IMR-90 (cell line): ENCODE data around the gene GTF2F1. TPM values are rescaled to one million over a fixed set of nuclear protein-coding genes. Genes with fewer than 3 reads are reported as not detected.

Experiments
- ATAC-seq: fragments of 200-7000 bp; cut with Tn5 transposase; 2 replicates; pipeline ENCODE4 v1.9.1; 2020; ENCODE audit warnings: low read depth, mild to moderate bottlenecking, moderate library complexity
- BruUV-seq: library from RNA; stranded (reverse); fragments of 400-500 nt; replicated peaks from 2 replicates; lab custom pipeline; 2021; lab: Mats Ljungman, UMichigan
- CTCF ChIA-PET: fragments of 300-600 bp; formaldehyde crosslinking; extraction: SDS; loops from one replicate; lab custom pipeline; 2021; ENCODE audit warnings: antibody characterized with exemption; lab: Yijun Ruan, JAX
- POLR2A ChIA-PET: fragments of 300-600 bp; sonication (Branson Sonifier 250); formaldehyde crosslinking; loops from one replicate; lab custom pipeline; 2022; ENCODE audit warnings: antibody characterized with exemption; ENCODE audit not compliant: unreplicated experiment; lab: Charles Lee
- DNase-seq: peaks from one replicate; pipeline ENCODE4 v3.0.0; 2013
- H2AFZ ChIP-seq: replicated peaks from 2 replicates; pipeline ENCODE3; 2013; ENCODE audit warnings: low read length, mild to moderate bottlenecking; ENCODE audit not compliant: poor library complexity
- H2AK5ac ChIP-seq: 2 replicates; pipeline ENCODE4 v1.6.1; 2013; ENCODE audit warnings: low read depth, low read length, inconsistent platforms
- H2AK9ac ChIP-seq: replicated peaks from 2 replicates; pipeline ENCODE3; 2013; ENCODE audit warnings: mild to moderate bottlenecking, low read depth, low read length, moderate library complexity; ENCODE audit not compliant: poor library complexity
- H2BK120ac ChIP-seq: 2 replicates; pipeline ENCODE4 v1.6.1; 2013; ENCODE audit warnings: low read depth, low read length, inconsistent platforms
- H2BK15ac ChIP-seq: 3 replicates; pipeline ENCODE4 v1.6.1; 2013; ENCODE audit warnings: low read depth, low read length, inconsistent platforms
- H2BK20ac ChIP-seq: 2 replicates; pipeline ENCODE4 v1.6.1; 2013; ENCODE audit warnings: low read depth, mild to moderate bottlenecking, inconsistent platforms, low read length, moderate library complexity
- H2BK5ac ChIP-seq: 2 replicates; pipeline ENCODE4 v1.6.1; 2013; ENCODE audit warnings: mild to moderate bottlenecking, low read depth, low read length, inconsistent platforms; ENCODE audit not compliant: poor library complexity, severe bottlenecking
- H3K14ac ChIP-seq: replicated peaks from 2 replicates; pipeline ENCODE4 v1.6.1; 2013; ENCODE audit warnings: low read depth, low read length, inconsistent platforms
- H3K18ac ChIP-seq: 2 replicates; pipeline ENCODE4 v1.6.1; 2013; ENCODE audit warnings: low read depth, low read length, control low read depth
- H3K23ac ChIP-seq: 2 replicates; pipeline ENCODE4 v1.6.1; 2013; ENCODE audit warnings: low read depth, low read length, inconsistent platforms
- H3K27ac ChIP-seq: 2 replicates; pipeline ENCODE4 v1.5.1; 2013; ENCODE audit warnings: mild to moderate bottlenecking, control low read depth, low read length; ENCODE audit not compliant: insufficient read depth
- H3K27me3 ChIP-seq: 2 replicates; pipeline ENCODE4 v1.6.1; 2013; ENCODE audit warnings: low read length; ENCODE audit not compliant: control insufficient read depth, insufficient read depth
- H3K36me3 ChIP-seq: 2 replicates; pipeline ENCODE4 v1.6.1; 2013; ENCODE audit warnings: low read length, mixed read lengths; ENCODE audit not compliant: control insufficient read depth, insufficient read depth
- H3K4ac ChIP-seq: 2 replicates; pipeline ENCODE4 v1.6.1; 2013; ENCODE audit warnings: low read depth, low read length, inconsistent platforms
- H3K4me1 ChIP-seq: 2 replicates; pipeline ENCODE4 v1.6.1; 2013; ENCODE audit warnings: low read length, mixed read lengths; ENCODE audit not compliant: control insufficient read depth, insufficient read depth
- H3K4me2 ChIP-seq: 2 replicates; pipeline ENCODE4 v1.6.1; 2013; ENCODE audit warnings: low read depth, mild to moderate bottlenecking, control low read depth, low read length, moderate library complexity
- H3K4me3 ChIP-seq: 2 replicates; pipeline ENCODE4 v1.5.1; 2013; ENCODE audit warnings: low read depth, mild to moderate bottlenecking, control low read depth, low read length, moderate library complexity; ENCODE audit not compliant: insufficient read depth
- H3K56ac ChIP-seq: 2 replicates; pipeline ENCODE4 v1.6.1; 2013; ENCODE audit warnings: low read length, inconsistent platforms; ENCODE audit not compliant: insufficient read depth; ENCODE audit errors: extremely low read depth
- H3K79me1 ChIP-seq, 2 experiments: 2 replicates each; pipeline ENCODE4 v1.6.1; 2013; ENCODE audit warnings: low read length in 2 of 2, inconsistent platforms in 1 of 2, low read depth in 1 of 2
- H3K9ac ChIP-seq: 2 replicates; pipeline ENCODE4 v1.6.1; 2013; ENCODE audit warnings: low read depth, low read length, control low read depth
- H3K9me1 ChIP-seq: 2 replicates; pipeline ENCODE4 v1.6.1; 2013; ENCODE audit warnings: low read length, inconsistent platforms; ENCODE audit not compliant: insufficient read depth
- H3K9me3 ChIP-seq: 2 replicates; pipeline ENCODE4 v1.6.1; 2013; ENCODE audit warnings: low read length; ENCODE audit not compliant: control insufficient read depth, insufficient read depth
- H4K20me1 ChIP-seq: 2 replicates; pipeline ENCODE4 v1.6.1; 2013; ENCODE audit warnings: low read length, inconsistent platforms; ENCODE audit not compliant: insufficient read depth
- H4K5ac ChIP-seq: 2 replicates; pipeline ENCODE4 v1.6.1; 2013; ENCODE audit warnings: mild to moderate bottlenecking, low read depth, low read length, control low read depth
- H4K8ac ChIP-seq, 2 experiments: 2 replicates each; pipeline ENCODE4 v1.6.1; 2013; ENCODE audit warnings: low read depth in 2 of 2, low read length in 2 of 2, control low read depth in 1 of 2, inconsistent platforms in 1 of 2
- H4K91ac ChIP-seq: 2 replicates; pipeline ENCODE4 v1.6.1; 2013; ENCODE audit warnings: low read depth, low read length, inconsistent platforms; ENCODE audit not compliant: insufficient read depth
- NFE2L2 ChIP-seq: fragments of 150-350 bp; IDR thresholded peaks from 2 replicates; pipeline ENCODE4 v1.6.1; 2016; ENCODE audit warnings: low read depth, mild to moderate bottlenecking, low read length
- WGBS, 2 experiments: methylation state at CpG; one replicate each; pipeline versions ENCODE4 v1.1.5 to v1.1.7; 2013; ENCODE audit warnings: missing lambda C conversion rate in 2 of 2; ENCODE audit not compliant: insufficient read length in 1 of 2; ENCODE audit errors: extremely low coverage in 2 of 2; 5-methylcytosine and 5-hydroxymethylcytosine counted together
- dilution Hi-C: fragments of 300-500 bp; cut with HindIII; formaldehyde crosslinking; loops from one replicate; pipeline ENCODE4 v1.14.3; 2018; ENCODE audit warnings: low sequenced_read_pairs; ENCODE audit not compliant: unreplicated experiment
- in situ Hi-C: fragments of 300-500 bp; cut with MboI; formaldehyde crosslinking; loops from 3 replicates; pipeline ENCODE4 v1.14.3; 2019; ENCODE audit warnings: low sequenced_read_pairs, inconsistent platforms, mixed read lengths
- intact Hi-C: fragments of 100-400 bp; cut with micrococcal nuclease; formaldehyde crosslinking; loops from 2 replicates; pipeline ENCODE4 v1.10.0; 2022
- polyA plus RNA-seq, 3 experiments: library from polyadenylated mRNA; depleted of rRNA; stranded (reverse); fragments of >200 nt; gene quantifications; 2 replicates each; pipeline ENCODE4 v1.2.3, GENCODE V29; 2012; ENCODE audit warnings: low replicate concordance in 1 of 3
- total RNA-seq: library from RNA; depleted of rRNA; stranded (reverse); fragments of >200 nt; gene quantifications from 2 replicates; pipeline ENCODE4 v1.2.3, GENCODE V29; 2012

Gene GTF2F1
- total and polyA plus RNA-seq, 2 of the 4 experiments (the other 2 are of a cell fraction), result 43.7 to 51.4 TPM

DNA sequence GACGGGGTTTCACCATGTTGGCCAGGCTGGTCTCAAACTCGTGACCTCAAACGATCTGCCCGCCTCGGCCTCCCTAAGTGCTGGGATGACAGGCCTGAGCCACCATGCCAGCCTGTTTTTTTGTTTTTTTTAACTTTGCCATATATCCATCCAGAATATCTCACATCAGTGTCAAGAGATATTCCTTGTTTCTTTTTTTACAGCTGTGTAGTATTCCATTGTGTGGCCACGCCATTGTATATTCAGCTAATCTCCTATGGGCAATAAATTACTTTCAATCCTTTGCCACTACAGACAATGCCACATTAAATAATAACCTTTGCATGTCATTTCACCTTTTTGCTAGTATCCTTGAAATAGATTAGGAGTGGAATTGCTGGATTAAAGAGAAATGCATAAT is 16.4 kb upstream of the GTF2F1 start:
- intact Hi-C loops, result no loop called here
- Histone ChIP-seq H2BK15ac (no peak overlapping the region), H4K8ac (no peak overlapping the region), H3K4ac (no peak overlapping the region), H3K79me1 (no peaks in the 10 kb centered on the region), H3K9me1 (no peaks in the 10 kb centered on the region; the same call in 1 of the 2 replicates), H3K36me3 (peaks cover 13% of the 10 kb centered on the region), H4K5ac (no peak overlapping the region), H3K23ac (no peak overlapping the region), H3K27ac (no peak overlapping the region), H3K4me2 (no peak overlapping the region), H2AK5ac (no peak overlapping the region), H3K9me3 (no peaks in the 10 kb centered on the region), H2AK9ac (no peak overlapping the region), H2BK5ac (no peak overlapping the region), H4K20me1 (no peaks in the 10 kb centered on the region; the same call in 1 of the 2 replicates), H3K14ac (no peak overlapping the region), H3K4me1 (no peaks in the 10 kb centered on the region), H3K56ac (no peak overlapping the region), H2AFZ (no peak overlapping the region), H3K9ac (no peak overlapping the region), H3K4me3 (no peak overlapping the region), H2BK20ac (no peak overlapping the region), H3K18ac (no peak overlapping the region), H2BK120ac (no peak overlapping the region), H4K91ac (no peak overlapping the region), H3K27me3 (no peaks in the 10 kb centered on the region)
- DNase-seq (no peak), ATAC-seq (no peak)
- dilution Hi-C loops, result no loop called here
- no CpG with 5 or more reads among the region's 6 CpGs for WGBS, 2 experiments
- BruUV-seq, result no TSS peak
- in situ Hi-C loops, result no loop called here
- ChIA-PET POLR2A (no interaction called here), CTCF (no interaction called here)
- TF ChIP-seq NFE2L2, result no peak
